Activated gamma-delta T cell treated with anti-CD3 and anti-CD28 coated beads, Interleukin-2, amount 50 U/mL, for 16 hours (primary cell): ENCODE results near the gene ITGB8.
"Not testable (repeated sequence)": the region's sequence is repeated elsewhere in the genome, so short reads cannot be mapped to it uniquely, and the experiment has no call there.

Experiments
- DNase-seq: peaks from one replicate; pipeline ENCODE4 v3.0.0-alpha.2; 2020; ENCODE audit warnings: low read depth

Gene ITGB8

DNA sequence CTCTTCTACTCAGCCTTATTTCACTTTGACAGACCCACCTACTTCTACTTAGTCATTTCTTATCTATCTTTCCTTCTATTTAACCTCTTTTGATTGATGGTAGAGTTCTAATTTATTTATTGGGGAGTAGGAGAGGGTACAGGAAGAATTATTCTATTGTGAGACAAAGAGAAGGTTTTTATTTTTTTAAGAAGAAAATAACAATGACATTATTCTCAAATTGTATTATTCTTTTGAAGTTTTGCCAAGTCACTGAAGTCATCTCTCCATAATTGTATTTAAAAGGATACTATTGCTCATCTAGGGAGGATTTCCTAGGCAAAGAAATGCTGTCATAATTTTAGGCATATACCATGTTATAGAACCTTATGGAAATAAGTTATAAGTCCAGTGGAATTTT lies 52.7 kb downstream of the ITGB8 start:
- no peak for DNase-seq

DNA sequence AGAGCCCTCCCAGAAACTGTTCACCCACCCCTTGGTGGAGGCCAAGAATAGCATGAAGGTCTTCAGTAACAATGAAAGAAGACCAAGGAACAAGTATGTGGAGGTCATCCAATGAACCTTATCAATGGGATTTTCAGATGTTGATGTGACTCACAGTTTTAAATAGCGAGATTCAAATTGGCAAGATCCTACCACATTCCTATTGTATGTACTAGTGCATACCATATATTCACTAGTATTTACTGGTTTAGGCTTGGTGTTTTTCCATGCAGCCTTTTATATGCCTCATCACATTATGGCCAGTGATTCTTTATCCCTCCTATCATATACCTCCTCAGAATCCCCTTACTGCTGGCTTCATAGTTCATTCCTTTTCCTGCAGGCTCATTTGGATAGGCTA lies 54.4 kb downstream of the ITGB8 start:
- no peak for DNase-seq

DNA sequence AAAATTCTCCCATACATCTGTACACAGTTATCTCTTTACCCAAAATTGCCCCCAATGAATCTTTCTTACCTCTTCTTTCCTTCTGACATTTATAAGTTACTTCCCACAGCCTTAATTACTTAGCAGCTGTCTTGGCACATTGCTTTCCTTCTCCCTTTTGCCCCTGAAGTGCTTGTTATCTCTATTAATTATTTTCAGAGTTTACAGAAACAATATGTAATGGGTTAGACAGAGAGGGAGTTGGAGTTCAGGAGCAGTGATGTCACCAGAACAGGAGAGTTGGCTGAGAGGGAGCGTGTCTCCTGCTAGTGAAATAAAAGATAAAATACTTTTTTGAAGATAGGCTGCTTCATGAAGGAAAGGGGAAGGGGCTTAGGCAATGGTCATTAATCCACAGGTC lies 57.4 kb downstream of the ITGB8 start:
- no peak for DNase-seq

DNA sequence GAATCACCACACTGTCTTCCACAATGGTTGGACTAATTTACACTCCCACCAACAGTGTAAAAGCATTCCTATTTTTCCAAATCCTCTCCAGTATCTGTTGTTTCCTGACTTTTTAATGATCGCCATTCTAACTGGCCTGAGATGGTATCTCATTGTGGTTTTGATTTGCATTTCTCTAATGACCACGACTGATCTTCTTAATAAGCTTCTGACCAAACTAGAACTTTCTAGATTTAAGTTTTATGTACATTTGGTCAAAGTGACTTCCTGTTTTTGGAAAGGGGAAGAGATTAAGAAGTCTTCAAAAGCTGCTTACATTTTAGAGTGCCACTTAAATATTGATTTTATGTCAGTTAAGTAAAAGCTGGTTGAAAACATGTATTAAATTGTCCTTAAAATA lies 58.5 kb downstream of the ITGB8 start:
- DNase-seq, result not testable (repeated sequence)

DNA sequence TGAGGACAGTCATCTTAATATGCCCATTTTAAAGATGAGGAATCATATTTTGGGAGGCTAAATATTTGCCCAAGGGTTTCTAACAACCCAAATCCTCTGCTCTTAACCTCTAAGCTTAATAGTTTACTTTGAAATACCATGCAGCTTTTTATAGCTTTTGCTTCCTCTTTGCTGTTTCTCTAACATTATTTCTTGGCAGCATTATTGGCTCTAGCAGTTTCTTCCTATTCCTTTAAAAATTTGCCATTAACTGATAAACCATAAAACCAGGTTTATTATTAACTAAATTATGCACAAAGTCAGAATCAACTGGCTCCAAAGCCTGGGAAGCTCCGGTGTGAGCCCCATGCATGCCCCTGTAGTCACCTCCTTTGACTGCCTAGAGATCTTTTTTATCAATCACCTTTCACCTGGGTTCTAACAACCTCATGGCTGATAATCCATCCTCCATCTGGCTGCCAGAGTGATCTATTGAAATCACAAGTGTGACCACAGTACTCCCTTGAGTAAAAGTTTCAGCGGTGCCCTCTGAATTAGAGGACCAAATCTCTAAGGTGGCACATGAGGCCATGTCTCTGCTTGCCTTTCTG lies 62.4 kb downstream of the ITGB8 start:
- DNase-seq, result no peak

DNA sequence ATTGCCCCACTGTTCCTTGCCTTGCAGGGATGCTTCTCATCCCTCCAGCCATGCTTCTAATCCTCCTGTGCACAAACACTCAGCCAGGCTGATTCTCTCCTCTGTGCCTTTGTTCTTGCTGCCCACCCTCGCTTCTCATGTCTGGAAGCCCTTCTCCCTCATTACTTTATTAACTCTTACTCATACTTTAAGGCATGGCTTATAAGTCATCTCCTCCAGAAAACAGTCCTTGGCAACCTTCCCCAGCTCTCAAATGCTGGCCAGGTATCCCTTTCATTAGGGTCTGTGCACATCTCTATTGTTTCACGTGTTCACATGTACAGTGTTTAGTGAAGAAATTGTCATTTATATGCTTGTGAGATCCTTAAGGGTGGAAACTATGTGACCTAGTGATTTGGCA lies 62.9 kb downstream of the ITGB8 start:
- DNase-seq, result no peak

DNA sequence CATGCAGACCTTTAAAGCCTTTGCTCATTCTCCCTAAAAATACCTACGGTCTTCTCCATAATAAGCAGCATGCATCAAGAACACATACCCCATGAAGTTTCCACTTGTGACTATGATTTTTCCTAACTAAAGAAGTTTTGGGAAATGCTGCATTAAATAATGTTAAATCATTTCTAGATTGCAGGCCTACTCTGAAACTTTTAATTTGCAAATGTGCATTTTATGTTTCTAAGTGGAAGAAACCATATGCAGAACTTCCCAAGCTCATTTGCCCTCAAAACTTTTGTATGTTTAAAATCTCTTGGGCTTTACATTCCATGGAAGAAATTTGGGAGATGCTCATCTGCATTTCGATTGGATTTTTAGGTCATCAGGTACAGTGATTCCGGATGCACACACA lies 63.6 kb downstream of the ITGB8 start:
- no peak for DNase-seq

DNA sequence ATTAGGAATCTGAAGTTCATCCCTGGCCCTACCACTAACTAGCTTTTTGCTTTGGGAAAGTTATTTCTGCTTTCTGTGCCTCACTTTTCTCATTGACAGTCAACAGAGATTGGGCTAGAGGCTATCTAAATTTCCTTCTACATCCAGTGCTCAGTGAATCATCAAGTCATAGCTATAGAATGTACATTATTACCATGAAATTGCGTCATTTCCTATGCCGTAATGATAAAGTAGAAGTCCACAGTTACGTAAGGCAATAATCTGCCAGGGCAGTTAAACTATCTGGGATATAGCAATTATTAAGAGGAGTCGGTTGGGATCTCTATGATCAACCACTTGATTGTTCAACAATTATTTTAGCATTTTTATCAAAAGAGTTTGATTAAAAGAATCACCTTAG lies 64.4 kb downstream of the ITGB8 start:
- DNase-seq, result no peak

DNA sequence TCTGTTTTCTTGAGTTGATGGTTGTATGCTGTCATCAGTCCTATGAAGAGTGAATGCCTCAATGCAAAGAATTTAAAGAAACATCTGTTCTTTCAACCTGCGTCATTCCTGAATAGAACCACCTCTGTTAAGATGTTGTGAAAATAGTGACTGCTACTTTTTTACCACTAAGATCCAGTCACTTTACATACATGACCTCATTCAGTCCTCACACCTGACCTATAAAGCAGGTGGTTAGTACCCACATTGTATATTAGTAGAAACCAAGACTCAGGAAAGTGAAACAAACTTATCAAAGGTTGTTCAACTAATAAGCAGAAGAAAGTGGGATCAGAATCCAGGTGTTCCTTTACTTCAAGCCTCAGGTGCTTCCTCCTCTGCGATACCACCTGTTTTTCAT lies 64.8 kb downstream of the ITGB8 start:
- no peak for DNase-seq

DNA sequence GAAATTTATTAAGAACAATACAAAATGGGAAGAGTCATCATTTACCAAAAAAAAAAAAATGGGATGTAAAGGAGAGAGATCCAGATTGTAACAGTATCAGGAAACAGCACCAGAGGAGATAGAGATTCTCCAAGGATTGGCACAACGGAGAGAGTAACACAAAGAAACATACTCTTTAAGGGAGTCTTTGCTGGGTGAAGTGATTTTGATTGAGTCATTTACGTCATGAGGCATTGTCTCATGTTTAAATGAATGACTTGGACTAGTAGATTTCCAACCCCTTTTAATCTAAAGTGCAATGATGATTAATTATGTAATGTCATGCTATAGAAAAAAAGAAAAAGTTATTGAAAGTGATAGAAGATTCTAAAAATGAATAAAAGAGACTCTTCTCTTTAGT lies 68.8 kb downstream of the ITGB8 start:
- no peak for DNase-seq

DNA sequence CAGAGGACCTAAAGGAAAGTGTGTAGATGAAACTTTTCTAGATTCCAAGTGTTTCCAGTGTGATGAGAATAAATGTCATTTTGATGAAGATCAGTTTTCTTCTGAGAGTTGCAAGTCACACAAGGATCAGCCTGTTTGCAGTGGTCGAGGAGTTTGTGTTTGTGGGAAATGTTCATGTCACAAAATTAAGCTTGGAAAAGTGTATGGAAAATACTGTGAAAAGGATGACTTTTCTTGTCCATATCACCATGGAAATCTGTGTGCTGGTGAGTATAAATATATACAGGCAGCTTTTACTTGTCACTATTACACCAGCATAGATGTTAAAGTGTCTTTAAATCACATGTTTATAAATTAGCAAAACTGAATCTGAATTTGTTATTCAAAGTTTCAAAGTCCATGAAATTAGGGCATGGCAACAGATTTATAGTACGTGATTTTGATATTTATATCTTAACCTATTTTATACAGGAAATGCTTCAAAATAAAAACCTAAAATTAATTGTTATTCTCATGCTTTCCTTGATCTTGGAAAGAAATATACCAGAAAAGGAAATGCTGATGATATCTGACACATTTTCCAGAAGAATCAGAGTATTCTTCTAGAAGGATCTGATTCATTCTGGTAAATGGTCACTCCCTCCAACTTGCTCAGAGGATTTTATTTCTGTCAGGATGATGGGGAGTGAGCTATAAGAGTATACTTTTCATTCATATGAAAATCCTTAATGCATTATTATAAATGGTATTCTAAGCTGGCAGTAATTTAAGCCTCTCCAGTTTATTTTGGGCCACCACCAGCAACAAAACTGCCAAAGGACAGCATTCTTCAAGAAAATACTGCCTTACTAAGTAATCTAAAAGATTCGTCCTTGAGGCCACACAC lies 71.4 kb downstream of the ITGB8 start:
- no peak for DNase-seq

DNA sequence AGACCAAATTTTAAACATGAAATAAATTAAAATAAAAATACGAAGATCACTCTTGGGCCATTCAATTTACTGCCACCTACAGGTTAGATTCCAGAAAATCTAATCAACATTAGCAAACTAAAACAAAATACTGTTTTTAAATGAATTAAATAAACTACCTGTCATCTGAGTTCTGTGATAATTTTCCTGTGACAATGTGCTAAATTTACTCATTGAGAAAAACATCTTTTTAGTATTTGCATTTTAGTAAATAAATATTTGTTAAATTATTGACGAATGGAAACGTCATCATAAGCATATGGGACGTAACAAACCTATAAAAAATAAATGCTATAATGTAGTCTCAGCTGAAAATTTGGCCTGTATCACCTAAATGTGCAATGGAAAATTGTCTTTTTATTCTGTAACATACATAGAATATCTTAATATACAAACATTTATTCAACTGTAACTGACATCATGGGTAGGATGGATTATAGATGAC lies 72.1 kb downstream of the ITGB8 start:
- DNase-seq, result no peak

DNA sequence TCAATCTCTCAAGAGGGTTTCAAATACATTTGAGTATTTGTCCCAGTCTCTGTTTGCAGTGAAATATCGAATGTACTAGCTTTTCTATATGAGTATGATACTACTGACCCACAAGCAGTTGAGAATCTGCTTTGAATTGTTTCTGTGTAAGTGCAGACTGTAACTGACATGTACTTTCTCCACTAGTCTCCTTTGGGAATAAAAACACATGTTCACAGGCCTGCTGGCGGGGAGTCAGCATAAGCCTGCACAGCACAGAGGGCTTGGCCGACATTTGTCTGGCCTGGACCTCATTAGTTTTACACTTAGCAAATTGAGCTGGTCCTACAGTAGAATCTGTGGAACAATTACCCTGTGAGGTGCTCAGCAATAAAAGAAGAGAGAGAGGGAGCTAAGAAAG lies 72.6 kb downstream of the ITGB8 start:
- DNase-seq, result no peak

DNA sequence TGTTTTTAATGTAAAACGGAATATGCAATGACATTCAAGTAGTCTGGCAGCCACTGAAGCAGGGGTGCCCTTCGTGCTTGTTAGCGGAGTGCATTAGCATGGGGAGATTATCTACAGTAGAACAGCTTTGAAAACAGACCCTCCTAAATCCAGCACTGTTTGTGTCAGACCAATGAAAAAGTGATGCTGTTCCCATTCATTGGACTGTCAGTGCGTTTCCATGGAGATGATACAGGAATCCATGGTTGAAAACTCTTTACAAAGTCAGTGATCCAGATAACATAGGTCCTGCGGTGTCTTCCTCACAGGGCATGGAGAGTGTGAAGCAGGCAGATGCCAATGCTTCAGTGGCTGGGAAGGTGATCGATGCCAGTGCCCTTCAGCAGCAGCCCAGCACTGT lies 73.6 kb downstream of the ITGB8 start:
- DNase-seq, result no peak

DNA sequence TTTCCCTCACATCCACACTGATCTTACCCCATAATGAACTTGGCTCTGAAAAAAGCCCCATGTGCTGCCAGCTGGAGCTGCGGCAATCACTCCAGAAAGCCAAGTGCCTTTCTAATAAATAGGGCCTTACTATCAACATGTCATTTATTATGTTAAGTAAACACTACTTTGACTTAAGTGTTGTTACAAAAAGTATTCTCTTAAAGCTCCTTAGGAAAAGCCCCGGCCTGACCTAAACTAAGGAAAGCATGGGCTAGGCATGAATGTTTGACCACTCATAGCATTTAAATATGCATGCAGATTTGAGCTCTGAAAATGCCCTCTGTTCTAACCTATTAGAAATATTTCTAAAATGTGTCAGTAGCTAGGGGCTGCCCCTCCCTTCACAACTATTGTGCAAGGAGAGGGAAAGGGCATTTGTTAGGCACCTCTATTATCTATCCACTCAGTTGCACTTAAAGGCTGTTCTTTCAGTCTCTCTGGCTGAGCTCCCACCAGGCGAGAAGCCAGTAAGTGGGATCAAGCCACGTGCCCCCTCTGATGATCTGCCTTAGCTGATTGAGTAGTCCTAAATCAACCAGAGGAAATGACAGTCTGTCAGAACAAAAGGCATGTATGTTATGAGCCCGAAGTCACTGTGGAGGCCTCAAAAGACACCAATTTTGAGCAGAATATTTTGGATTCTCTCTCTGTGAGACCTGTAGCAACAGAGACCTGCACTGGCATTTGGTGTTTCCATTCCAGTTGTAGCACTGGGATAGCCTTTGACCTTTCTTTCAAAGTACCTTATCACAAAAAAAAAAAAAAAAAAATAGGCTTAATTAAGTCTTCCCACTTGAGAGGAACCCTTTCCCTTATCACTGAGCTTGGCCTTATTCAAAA lies 77.1 kb downstream of the ITGB8 start:
- DNase-seq, result no peak

DNA sequence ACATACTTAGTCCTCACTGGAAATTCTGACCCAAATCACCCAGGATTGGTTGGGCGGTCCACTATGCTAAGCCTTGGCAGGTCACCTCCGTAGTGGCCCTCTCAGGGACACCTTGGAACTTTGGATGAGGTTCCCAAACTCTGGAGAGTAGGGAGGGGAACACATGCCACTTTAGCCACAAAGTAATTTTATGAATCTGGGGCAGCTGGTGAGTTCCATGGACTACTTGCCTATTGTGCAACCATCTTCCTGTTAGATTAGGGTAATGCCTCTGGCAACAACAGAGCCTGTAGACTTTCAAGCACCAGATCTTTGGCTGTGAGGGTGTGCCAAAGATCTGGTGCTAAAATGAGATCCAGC lies 77.7 kb downstream of the ITGB8 start:
- DNase-seq, result no peak

DNA sequence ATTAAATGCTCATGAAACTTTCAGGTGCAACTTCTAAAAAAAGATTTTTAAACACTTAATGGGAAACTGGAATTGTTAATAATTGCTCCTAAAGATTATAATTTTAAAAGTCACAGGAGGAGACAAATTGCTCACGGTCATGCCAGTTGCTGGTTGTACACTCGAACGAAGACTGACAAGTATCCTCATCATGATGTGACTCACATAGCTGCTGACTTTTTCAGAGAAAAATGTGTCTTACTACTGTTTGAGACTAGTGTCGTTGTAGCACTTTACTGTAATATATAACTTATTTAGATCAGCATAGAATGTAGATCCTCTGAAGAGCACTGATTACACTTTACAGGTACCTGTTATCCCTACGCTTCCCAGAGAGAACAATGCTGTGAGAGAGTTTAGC lies 79.3 kb downstream of the ITGB8 start:
- no peak for DNase-seq

DNA sequence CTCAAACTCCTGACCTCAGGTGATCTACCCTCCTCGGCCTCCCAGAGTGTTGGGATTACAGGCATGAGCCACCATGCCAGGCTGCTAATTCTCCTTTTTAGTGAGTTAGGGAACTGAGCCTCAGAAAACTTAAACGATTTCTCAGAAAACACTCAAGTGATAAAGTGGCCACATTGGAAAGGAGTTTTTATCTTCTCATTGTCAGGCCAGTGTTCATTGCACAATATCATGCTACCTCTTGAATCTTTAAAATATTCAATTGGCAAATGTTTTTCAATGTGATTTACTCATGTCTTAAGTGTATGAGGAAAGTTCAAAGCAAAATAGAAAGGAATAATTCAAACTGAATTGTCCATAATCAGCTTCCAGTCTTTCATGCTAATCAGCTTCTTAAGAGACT lies 80.7 kb downstream of the ITGB8 start:
- DNase-seq, result no peak

DNA sequence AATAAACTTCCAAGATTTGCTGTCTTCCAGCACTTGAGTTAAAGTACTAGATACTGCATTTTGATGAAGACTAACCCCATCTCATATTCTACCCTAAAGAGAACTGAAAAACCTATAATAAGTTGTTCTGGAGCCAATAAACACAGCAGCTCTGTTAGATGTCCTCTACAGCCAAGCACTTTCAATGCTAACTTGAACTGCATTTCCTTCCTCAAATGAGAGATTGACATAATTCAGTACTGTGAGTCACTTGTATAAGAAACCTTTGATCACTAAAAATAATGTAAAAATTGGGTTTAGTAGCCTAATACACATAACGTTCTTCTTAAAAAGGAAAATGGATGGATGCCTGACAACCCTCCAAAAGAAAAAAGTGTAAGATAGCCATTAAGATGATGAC lies 81.3 kb downstream of the ITGB8 start:
- DNase-seq, result no peak

DNA sequence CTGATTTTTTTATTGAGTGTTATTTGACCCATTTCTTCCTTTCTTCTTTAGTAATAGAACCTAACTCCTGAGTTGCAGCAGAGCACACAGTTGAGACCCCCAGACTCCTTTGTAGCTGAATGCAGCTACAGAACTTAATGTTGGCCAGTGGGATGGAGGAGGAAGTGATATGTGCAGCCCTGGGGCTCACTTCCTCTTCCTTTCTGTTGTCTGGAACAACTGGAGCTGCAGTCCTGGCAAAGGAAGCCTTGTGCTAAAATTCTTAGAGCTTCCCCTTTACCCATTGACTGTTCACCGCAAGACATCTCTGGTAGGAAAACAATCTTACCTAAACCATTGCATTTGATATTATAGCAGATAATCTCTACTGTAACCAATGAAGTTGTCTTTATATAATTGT lies 86.6 kb downstream of the ITGB8 start:
- no peak for DNase-seq

DNA sequence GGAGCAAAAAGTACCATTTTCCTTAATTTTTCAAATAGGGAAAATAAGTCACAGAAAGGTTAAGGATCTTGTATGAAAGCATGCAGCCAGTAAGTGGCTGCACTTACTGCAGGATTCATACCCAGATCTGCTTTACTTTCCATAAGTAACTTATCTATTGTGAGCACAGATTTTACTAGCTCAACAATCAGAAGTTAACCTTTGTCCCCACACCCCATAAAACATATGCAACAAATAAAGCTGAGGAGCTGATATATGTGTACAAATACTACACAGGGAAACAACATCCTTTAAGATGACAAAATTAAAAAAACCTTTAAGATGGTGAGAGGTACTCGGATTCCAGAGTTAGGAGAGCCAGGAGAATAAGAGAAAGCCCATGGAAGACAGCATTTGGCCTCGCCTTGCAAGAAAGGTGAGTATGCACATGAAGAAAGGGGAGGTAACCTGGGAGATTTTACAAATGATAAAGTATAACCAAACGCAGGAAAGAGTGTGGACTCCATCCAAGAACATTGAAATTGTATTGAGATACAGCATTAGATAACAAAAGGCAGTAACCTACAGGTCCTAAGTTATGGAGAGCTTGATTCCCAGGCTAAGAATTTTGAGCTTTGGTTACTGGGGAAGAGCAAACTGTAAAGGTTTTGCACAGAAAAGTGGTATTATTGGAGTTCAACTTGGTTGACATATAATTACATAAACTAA lies 87.1 kb downstream of the ITGB8 start:
- DNase-seq, result no peak

DNA sequence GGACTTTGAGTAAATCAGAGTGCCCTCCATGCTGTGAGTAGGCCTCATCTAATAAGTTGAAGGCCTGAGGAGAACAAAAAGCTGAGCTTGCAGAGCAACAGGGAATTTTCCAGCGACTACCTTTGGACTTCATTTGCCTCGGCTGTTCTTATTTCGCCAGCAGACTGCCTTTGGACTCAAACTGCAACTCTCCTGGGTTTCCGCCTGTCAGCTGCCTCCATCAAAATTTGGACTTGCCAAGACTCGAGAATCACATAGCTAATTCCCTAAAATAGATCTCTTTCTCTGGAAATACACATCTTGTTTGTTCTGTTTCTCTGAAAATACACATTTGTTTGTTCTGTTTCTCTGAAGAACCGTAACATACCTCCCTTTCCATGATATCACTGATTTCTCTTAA lies 93.8 kb downstream of the ITGB8 start:
- no peak for DNase-seq
